SK-N-SH (cell line): ENCODE measurements around the gene PLAGL1. TPM values are rescaled to one million over a fixed set of nuclear protein-coding genes. Genes with fewer than 3 reads are reported as not detected.

Experiments used
- CTCF ChIA-PET: fragments of 300-600, 350-600 bp; formaldehyde crosslinking; extraction: SDS; loops from one replicate; lab custom pipeline; 2021; lab: Yijun Ruan, JAX
- POLR2A ChIA-PET: fragments of 350-600 bp; sonication (Branson Sonifier 250); formaldehyde crosslinking; extraction: SDS; loops from one replicate; lab custom pipeline; 2020; ENCODE audit warnings: antibody characterized with exemption, inconsistent platforms; lab: Yijun Ruan, JAX
- DNase-seq: peaks from one replicate; pipeline ENCODE4 v3.0.0; 2012
- H2AFZ ChIP-seq: fragments of 200-600 bp; sonication (generic); 2 replicates; pipeline ENCODE4 v1.8.1; 2016; ENCODE audit warnings: antibody characterized with exemption, mild to moderate bottlenecking, low read depth
- H3F3A ChIP-seq: fragments of 200-600 bp; sonication (generic); replicated peaks from 2 replicates; pipeline ENCODE3; 2016; ENCODE audit warnings: antibody characterized with exemption, mild to moderate bottlenecking; ENCODE audit not compliant: insufficient read depth
- H3K27ac ChIP-seq, 2 experiments: fragments of 200-500 bp in 1 of 2; fragments of 200-600 bp in 1 of 2; sonication (Bioruptor generic) in 1 of 2; sonication (generic), shearing (Covaris generic) in 1 of 2; 2 replicates each; pipeline versions ENCODE4 v1.5.1 to v1.6.1; 2014 to 2016; ENCODE audit warnings: low read depth in 2 of 2, inconsistent platforms in 1 of 2, low read length in 1 of 2, mild to moderate bottlenecking in 1 of 2, mixed read lengths in 1 of 2
- H3K27me3 ChIP-seq: fragments of 200-600 bp; sonication (generic), shearing (Covaris generic); 2 replicates; pipeline ENCODE4 v1.6.1; 2016; ENCODE audit warnings: mixed run types; ENCODE audit not compliant: insufficient read depth
- H3K36me3 ChIP-seq, 2 experiments: fragments of 200-500 bp in 1 of 2; fragments of 200-600 bp in 1 of 2; sonication (Bioruptor generic) in 1 of 2; sonication (generic) in 1 of 2; replicated peaks in 1 of 2; 2 replicates each; pipeline versions ENCODE3 to v1.5.1; 2014 to 2016; ENCODE audit warnings: low read length in 1 of 2, mild to moderate bottlenecking in 1 of 2; ENCODE audit not compliant: insufficient read depth in 2 of 2, control insufficient read depth in 1 of 2
- H3K4me1 ChIP-seq, 2 experiments: fragments of 200-500 bp in 1 of 2; fragments of 200-600 bp in 1 of 2; sonication (Bioruptor generic) in 1 of 2; sonication (generic), shearing (Covaris generic) in 1 of 2; 2 replicates each; pipeline versions ENCODE4 v1.5.1 to v1.6.1; 2014 to 2016; ENCODE audit warnings: low read depth in 1 of 2, low read length in 1 of 2, mixed run types in 1 of 2; ENCODE audit not compliant: insufficient read depth in 2 of 2, control insufficient read depth in 1 of 2
- H3K4me2 ChIP-seq: fragments of 200-600 bp; sonication (generic), shearing (Covaris generic); 2 replicates; pipeline ENCODE4 v1.6.1; 2017; ENCODE audit warnings: mixed run types
- H3K4me3 ChIP-seq, 2 experiments: fragments of 200-500 bp in 1 of 2; fragments of 200-600 bp in 1 of 2; sonication (Bioruptor generic) in 1 of 2; sonication (generic), shearing (Covaris generic) in 1 of 2; 2 replicates each; pipeline versions ENCODE4 v1.5.1 to v1.8.1; 2014 to 2016; ENCODE audit warnings: low read depth in 2 of 2, inconsistent platforms in 1 of 2, low read length in 1 of 2, mild to moderate bottlenecking in 1 of 2, mixed read lengths in 1 of 2, moderate library complexity in 1 of 2
- H3K79me2 ChIP-seq: fragments of 200-600 bp; sonication (generic); 2 replicates; pipeline ENCODE4 v1.8.1; 2017; ENCODE audit warnings: mild to moderate bottlenecking; ENCODE audit not compliant: insufficient read depth
- H3K9ac ChIP-seq: fragments of 200-600 bp; sonication (generic); 2 replicates; pipeline ENCODE4 v1.6.1; 2017; ENCODE audit warnings: mixed run types
- H3K9me2 ChIP-seq: fragments of 200-600 bp; sonication (generic); 2 replicates; pipeline ENCODE4 v1.6.1; 2017; ENCODE audit warnings: mixed run types
- H3K9me3 ChIP-seq: fragments of 200-600 bp; sonication (generic); 2 replicates; pipeline ENCODE4 v1.6.1; 2017; ENCODE audit warnings: mixed run types, mild to moderate bottlenecking, moderate library complexity
- H4K20me1 ChIP-seq: fragments of 200-600 bp; sonication (generic); 2 replicates; pipeline ENCODE4 v1.6.1; 2017; ENCODE audit warnings: mild to moderate bottlenecking, mixed run types; ENCODE audit not compliant: insufficient read depth
- CHD2 ChIP-seq: fragments of 150-350 bp; IDR thresholded peaks from 2 replicates; pipeline ENCODE4 v1.6.1; 2018; ENCODE audit warnings: low read length; ENCODE audit not compliant: partially characterized antibody
- ELF1 ChIP-seq: IDR thresholded peaks from 2 replicates; pipeline ENCODE4 v1.4.0; 2012
- FOXM1 ChIP-seq: IDR thresholded peaks from 2 replicates; pipeline ENCODE4 v1.4.0; 2012; ENCODE audit warnings: low read depth, mild to moderate bottlenecking
- GABPA ChIP-seq: IDR thresholded peaks from 2 replicates; pipeline ENCODE4 v1.4.0; 2012; ENCODE audit warnings: low read depth, mild to moderate bottlenecking
- JUND ChIP-seq: IDR thresholded peaks from 2 replicates; pipeline ENCODE4 v1.4.0; 2012
- POLR2AphosphoS5 ChIP-seq: IDR thresholded peaks from 2 replicates; pipeline ENCODE4 v1.6.1; 2012; ENCODE audit warnings: low read depth, low read length
- RCOR1 ChIP-seq: fragments of 150-350 bp; IDR thresholded peaks from 2 replicates; pipeline ENCODE4 v1.6.1; 2017; ENCODE audit warnings: antibody characterized with exemption, low read length
- REST ChIP-seq: IDR thresholded peaks from 2 replicates; pipeline ENCODE4 v1.6.1; 2012; ENCODE audit warnings: mild to moderate bottlenecking, low read depth, low read length, moderate library complexity
- SIN3A ChIP-seq: IDR thresholded peaks from 2 replicates; pipeline ENCODE4 v1.6.1; 2012; ENCODE audit warnings: low read depth, mild to moderate bottlenecking, low read length, moderate library complexity, borderline replicate concordance
- SMC3 ChIP-seq: IDR thresholded peaks from 2 replicates; pipeline ENCODE4 v1.6.1; 2012; ENCODE audit warnings: low read depth, low read length, improper control_type of control experiment
- USF1 ChIP-seq: IDR thresholded peaks from 2 replicates; pipeline ENCODE4 v1.4.0; 2012; ENCODE audit warnings: low read depth, borderline replicate concordance
- YY1 ChIP-seq: IDR thresholded peaks from 2 replicates; pipeline ENCODE4 v1.4.0; 2012; ENCODE audit warnings: low read depth, mild to moderate bottlenecking
- WGBS: methylation state at CpG from one replicate; pipeline ENCODE4 v1.1.6; 2017; ENCODE audit warnings: low lambda C conversion rate; 5-methylcytosine and 5-hydroxymethylcytosine counted together
- polyA plus RNA-seq, 3 experiments: library from polyadenylated mRNA; depleted of rRNA; stranded (reverse); fragments of >200 nt; gene quantifications; 2 replicates each; pipeline ENCODE4 v1.2.3, GENCODE V29; 2012

PLAGL1 gene
- polyA plus RNA-seq, 1 of the 3 experiments (the other 2 are of a cell fraction): 25.8 TPM

GRCh38 chr6:143936778-143937667, 71.0 kb downstream of the PLAGL1 start:
- POLR2A ChIA-PET: no interaction called here

More at GRCh38 chr6:143936778-143937667, 71.0 kb downstream of the PLAGL1 start:
- H3K27ac ChIP-seq: no peak overlapping the region
- H3K9me3 ChIP-seq: no peaks in the 10 kb centered on the region
- DNase-seq: no peak
- CTCF ChIA-PET: interaction anchor here (0.9 to 3.7 kb wide), 2 partner anchors 76 kb away, joined by 3 to 36 read pairs; no protein-coding TSS in a partner anchor
- no peaks in the 10 kb centered on the region for H4K20me1 ChIP-seq
- H3K36me3 ChIP-seq: no peaks in the 10 kb centered on the region
- H3F3A ChIP-seq: no peaks in the 10 kb centered on the region
- no peak overlapping the region for H2AFZ ChIP-seq
- H3K79me2 ChIP-seq: no peaks in the 10 kb centered on the region
- H3K4me1 ChIP-seq: no peaks in the 10 kb centered on the region
- H3K9ac ChIP-seq: no peak overlapping the region
- H3K4me3 ChIP-seq: no peak overlapping the region
- H3K9me2 ChIP-seq: no peaks in the 10 kb centered on the region
- 52% methylated on average over 5 of the region's 5 CpGs for WGBS
- TF ChIP-seq SIN3A (no peak), USF1 (no peak), ELF1 (no peak), SMC3 (no peak), RCOR1 (no peak), FOXM1 (no peak), CHD2 (no peak), YY1 (no peak), POLR2AphosphoS5 (no peak), JUND (no peak), REST (no peak), GABPA (no peak)
- TF ChIP-seq, all 33 proteins: peak for 0
- Histone ChIP-seq H3K27me3 (no peaks in the 10 kb centered on the region), H3K4me2 (no peak overlapping the region)
